HG03159 (cell line): ENCODE data around the gene CSKMT.
"Not testable (repeated sequence)": the region's sequence is repeated elsewhere in the genome, so short reads cannot be mapped to it uniquely, and the experiment has no call there.

Experiments
- ATAC-seq: cut with Tn5 transposase; IDR thresholded peaks from one replicate; pipeline ENCODE4 v1.9.1; 2021; ENCODE audit warnings: mild to moderate bottlenecking, moderate library complexity; ENCODE audit not compliant: unreplicated experiment

The CSKMT gene, protein sequence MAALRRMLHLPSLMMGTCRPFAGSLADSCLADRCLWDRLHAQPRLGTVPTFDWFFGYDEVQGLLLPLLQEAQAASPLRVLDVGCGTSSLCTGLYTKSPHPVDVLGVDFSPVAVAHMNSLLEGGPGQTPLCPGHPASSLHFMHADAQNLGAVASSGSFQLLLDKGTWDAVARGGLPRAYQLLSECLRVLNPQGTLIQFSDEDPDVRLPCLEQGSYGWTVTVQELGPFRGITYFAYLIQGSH

DNA sequence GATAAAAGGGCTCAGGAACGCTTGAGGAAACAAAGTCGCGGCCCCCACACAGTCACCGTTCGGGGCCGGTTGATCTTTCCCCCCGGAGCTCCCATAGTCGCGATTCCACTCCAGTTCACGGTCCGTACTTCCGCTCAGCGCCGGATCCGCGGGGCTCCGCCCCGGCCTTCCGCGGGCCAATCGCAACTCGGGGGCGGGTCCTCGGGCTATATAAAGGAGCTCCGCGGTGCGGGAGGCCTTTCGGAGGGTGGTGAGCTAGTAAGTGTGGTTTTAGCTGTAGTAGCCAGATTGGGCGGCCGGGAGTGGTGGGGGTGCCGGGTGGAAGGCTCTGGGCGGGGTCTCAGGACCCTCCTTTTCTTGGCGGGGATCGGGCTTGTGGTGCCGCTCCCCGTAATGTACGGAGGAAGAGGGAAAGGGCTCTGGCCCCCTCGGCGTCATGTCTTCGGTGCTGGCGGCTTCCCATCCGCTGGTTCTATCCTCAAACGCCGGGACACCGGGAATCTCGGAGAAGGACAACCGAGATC lies at the start of gene CSKMT, which contains the start of gene C11orf98:
Gene CSKMT (plus strand): TSS at position 238 of the 524 bp plus-strand sequence. CDS start 568 bp downstream, outside the sequence.
Gene C11orf98 (minus strand): TSS at position 136 of the 524 bp plus-strand sequence. CDS start 41 bp downstream, at position 95.
- peak; percentile 70 for ATAC-seq

DNA sequence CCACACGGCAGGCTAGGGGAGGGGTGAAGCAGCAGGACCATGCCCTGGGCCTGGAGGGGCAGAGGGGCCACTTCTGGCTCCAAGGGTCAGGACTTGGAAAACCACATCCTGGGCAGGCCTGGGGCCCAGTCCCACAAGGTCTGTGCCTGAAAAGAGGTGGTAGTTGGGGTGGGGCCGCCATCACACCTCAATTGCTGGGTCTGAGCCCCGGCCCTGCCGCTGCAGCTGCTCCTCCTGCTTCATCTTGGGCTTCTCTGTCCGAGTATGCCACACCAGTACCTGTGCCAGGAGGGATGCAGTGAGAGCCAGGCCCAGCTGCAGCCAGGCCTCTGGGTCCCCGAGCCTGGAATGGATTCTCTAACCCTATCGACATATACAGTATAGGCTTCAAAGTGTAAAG lies 49.6 kb upstream of the CSKMT start:
- ATAC-seq = no peak

DNA sequence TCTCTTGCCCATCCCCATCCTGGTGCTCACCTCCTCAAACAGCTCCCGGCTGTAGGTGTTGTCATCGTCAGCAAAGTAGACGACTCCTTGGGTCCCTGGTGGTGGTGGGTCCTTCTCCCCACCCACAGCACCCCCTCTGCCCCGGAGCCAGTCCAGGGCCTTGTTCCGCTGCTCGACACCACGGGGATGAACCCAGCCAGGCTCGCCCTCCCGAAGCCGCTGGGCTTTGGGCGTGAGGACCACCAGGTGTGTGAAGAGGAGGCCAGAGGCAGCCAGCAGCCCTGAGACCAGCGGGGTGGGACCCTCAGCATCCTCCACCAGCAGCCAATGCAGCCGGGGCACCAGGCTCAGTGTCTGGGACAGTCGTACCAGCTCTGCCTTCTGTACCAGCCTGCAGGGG lies 48.2 kb upstream of the CSKMT start:
- ATAC-seq = not testable (repeated sequence)

DNA sequence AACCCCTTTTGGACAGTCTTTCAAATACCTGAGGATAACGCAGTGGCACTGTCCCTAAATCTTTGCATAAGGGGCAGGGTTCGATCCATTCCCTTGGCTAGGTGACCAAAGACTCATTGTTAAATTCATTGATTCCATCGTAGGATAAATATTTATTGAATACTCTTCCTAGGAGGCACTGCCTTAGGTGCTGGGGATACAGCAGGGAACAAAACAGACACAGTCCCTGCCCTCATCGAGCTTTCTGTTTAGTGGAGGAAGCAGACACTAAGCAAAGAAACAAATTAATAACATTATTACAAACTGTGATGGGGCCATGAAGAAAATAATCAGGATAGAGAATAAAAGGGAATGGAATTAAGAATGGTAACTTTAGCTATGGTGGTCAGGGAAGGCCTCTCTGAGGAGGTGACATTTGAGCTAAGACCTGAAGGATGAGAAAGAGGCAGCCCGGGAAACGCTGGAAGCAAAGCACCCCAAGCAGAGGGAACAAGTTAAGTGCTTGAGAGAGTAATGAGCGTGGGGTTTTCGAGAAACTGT lies 44.0 kb upstream of the CSKMT start:
- ATAC-seq = no peak

DNA sequence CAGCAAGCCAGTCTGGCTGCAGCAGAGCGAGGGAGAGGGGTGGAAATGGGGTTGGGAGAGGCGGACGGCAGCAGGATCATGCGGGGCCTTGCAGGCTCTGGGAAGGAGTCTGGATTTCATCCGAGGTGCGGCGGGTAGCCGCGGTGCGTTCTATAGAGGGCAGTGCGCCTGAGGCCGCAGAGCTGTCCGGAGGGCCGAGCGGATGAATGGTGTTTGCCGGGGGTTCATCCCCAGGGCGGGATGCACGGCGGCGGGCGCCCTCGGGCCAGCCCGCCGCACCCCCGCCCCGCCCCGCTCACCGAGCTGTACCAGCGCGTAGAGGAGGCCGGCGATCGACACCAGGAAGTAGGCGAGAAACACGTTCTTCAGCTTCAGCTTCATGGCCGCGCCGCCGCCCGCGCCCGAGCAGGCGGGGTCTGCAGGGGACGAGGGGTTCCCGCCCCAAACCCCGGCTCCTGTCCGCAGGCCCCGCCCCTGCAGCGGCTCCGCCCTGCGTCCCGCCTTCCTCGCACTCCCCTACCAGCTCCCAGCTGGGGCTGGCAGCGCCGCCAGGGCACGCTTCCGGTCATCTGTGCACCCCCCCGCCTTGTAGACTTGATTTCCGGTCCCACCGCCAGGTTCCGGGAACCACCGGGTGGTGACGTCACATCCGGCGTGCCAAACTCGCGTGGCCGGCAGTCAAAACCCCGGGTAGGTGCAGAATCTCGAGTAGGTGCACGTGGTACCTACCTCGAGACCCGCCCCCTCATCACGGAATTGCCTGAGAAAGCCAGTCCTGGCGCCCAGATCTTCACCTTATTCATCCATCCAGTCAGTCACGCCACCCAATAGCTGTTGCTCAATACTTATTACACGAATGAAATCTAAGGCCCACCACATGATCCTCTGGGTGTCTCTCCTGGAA lies 43.3 kb upstream of the CSKMT start, which contains the start of gene B3GAT3:
Gene B3GAT3 (minus strand): TSS at position 420 of the 904 bp plus-strand sequence. CDS start 39 bp downstream, at position 381.
- ATAC-seq = peak; percentile 80

DNA sequence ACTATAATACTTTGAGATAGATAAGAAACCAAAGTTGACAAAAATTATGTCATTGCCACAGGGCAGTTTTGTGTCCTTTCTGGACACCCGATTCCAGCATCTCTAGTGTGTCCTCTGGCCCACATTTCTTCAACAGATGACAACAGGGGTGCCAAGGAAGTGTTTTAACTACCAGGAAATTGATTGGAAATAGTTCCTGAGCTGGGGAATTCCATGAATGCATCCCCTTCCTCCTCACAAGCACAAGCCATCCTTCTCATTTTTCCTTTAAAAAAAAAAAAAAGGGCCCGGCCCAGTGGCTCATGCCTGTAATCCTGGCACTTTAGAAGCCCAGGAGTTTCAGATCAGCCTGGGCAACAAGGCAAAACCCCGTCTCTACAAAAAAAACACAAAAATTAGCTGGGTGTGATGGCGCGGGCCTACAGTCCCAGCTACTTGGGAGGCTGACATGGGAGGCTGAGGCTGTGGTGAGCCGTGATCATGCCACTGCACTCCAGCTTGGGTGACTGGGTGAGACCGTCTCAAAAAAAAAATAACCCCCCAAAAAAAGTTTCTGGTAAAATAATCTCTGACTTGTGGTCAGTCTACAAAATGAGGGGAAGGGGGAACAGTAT lies 42.5 kb upstream of the CSKMT start:
- ATAC-seq = no peak

DNA sequence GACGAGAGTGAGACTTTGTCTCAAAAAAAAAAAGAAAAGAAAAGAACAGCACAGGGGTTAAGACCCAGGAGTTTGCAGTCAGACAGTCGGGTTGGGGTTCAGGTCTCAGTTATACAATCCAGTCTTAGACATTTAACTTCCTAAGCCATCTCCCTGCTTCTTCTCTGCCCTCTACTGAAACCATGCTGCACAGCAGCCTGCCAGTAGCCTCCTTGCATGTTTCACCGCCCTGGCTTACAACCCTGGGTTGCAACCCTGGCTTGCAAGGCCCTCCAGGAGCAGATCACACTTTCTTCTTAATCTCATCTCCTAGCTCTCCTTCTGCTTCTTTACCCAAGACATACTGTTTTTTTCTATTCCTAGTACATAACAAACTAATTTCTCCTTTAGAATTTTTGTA lies 37.4 kb upstream of the CSKMT start:
- ATAC-seq = no peak

DNA sequence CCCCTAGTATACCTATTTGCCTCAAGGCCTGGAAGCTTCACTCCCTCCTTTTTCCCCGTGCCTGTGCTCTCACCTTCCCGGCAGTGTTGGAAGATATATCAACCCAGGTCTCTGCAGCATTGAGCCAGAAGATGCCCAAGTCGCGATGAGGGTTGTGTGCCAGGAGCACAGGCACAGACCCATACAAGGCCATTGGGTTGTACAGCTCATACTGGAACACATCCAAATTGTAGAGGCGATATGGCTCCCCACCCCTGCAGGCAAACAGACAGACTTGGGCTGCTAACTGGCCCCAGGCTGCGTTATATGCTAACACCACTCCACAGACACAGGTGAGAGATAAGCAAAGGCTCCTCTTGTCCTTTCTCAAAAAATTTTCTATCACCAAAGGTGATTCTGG lies 32.6 kb upstream of the CSKMT start:
- ATAC-seq = no peak

DNA sequence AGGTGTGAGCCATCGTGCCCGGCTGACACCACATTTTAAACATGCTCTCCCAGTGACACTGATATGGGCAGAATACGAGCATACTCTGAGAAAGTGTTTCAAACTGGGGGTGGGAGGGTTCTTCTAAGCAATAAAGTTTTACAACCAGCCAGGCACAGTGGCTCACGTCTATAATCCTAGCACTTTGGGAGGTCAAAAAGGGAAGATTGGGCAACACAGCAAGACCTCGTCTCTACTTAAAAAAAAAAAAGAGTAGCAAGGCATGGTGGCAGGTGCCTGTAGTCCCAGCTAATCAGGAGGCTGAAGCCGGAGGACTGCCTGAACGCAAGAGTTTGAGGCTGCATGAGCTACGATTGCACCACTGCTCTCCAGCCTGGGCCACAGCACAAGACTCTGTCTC lies 20.9 kb upstream of the CSKMT start:
- ATAC-seq = no peak

DNA sequence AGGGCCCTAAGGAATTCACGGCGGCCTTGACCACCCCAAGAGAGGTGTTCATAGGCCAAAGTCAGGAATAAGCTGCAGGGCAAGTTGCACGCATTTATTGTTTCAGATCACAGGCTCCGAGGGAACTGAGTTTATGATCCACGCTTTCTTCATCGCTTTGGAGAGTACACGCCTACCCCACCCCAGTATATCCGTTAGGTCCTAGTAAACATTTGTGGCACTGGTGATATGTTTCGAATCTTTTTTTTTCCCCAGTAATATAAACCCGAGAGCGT lies 19.5 kb upstream of the CSKMT start:
- ATAC-seq = no peak

DNA sequence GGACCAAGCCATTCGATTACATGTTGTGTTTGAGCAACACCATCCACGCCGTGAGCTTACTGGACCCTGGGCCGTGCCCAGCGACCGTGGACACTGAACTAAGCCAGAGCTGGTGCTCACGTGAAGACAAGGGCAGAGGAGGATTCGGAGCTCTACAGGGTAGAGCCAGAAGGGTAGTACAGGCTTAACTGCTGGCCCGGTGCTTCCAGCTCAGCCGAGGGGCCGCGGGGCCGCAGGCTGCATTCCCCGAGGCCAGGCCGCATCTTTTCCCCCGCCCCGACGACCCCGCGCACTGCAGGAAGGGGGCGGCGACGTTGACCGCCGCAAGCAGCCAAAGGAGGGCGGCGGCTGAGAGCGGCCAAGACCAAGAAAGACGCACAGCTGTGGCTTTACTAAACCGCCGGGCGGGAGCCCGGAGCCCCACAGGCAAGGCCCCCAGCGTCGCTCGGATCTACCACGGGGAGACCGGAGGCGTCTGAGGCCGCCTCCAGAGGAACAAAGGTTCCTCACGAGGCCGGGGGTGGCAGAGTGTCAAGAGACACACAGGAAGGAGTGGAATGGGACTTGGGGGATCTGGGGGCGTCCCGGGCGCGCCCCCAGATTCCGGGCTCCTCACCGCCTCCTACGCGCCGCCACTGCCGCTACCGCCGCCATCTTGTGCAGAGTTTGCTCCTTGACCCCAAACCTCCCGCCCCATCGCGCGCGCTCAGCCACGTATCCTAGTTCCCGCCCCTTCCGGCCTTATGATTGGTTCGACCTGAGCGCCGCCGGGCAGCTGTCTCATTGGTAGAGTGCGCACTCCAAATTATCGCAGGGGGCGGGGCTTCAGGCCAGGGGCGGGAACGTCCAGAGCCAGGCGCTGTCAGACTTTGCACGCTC lies 18.9 kb upstream of the CSKMT start, which contains the start of gene GANAB:
Gene GANAB (minus strand): TSS at position 668 of the 879 bp plus-strand sequence. CDS start 14 bp downstream, at position 654.
- ATAC-seq = peak; percentile 92

DNA sequence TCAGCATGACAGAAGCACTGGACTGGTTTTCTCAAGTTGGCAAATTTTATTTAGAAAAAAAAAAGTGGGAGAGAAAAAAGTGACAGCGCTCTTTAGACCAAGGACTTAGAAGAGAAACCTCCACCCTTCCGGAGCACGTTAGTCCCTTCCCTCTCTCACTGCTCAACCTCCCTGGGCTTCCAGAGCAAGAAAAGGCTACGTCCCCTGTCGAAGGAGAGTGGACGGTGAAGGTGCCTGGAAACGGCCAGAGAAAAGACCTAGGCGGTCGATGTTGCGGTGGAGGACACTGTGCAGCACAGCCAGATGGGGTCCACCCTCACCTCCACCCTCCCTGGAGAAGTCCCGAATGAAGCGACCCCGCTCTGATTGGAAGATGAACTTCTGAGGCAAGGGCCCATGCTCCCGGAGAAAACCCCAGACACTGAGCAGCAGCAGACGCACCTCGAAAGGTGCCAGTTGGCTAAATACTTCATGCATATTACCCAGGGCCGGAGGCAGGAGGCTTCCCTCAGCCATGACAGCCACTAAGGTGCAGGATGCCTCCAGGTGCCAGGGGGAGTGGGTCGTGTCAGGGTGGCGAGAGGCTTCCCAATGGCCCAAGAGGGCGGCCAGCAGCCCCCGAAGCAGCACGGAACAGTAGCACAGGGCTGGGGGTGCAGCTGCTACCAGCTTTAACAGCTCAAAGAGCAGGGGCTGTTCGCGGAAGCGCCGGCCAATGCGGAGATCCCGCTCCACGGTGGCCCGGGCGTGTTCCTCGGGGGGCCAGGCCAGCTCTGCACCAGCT lies 18.1 kb upstream of the CSKMT start:
- peak; percentile 3 for ATAC-seq

DNA sequence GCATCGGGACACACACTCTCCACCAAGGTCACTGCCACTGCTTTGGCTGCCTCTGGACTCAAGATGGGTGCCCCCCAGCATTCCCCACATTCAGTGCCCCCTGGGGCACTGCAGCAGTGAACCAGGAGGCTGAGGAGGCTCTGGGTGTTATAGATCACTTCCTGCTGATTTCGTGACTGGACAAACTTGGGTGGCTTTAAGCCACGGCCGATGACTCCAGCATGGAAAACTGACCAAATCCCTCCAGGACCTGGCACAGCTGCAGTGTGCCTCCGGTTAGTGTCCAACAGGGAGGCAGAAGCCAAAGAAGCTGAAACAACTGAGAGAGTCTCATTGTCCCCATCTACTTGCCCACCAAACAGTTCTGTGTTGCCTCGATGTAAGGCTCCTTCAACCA lies 17.5 kb upstream of the CSKMT start:
- ATAC-seq = no peak

DNA sequence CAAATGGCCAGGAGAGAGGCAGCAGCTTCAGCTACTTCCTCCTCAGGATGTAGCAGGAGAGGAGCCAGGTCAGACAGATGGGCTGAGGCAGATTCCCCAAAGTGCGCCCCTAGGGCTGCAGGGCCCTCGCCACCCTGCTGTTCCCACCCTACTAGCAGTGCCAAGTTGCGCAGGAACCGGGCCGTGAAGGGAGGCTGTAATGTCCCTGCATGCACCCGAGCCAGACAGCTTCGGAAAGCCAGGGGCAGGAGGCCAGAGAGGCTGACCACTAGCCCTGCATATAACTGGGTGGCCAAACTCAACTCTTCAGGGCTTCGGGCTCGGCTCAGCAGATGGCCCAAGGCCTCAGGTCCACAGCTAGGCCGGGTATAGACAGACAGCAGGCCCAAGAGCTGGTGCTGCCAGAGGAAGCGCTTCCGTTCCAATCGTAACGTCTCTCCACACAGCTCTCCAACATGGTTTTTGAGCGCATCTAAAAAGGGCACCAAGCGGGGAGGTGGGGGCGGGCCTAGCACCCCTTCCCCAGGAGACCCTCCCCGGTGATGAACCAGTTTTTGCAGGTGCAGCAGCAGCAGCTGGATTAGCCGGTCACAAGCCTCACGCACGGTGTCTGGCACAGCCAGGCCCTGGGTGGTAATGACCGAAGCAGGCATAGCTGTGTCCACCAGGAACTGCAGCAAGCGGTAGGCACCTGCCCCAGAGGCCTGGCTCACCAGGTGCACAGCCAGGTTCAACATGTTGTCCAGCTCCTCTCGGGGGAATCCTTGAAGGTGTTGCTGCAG lies 16.7 kb upstream of the CSKMT start:
- no peak for ATAC-seq

DNA sequence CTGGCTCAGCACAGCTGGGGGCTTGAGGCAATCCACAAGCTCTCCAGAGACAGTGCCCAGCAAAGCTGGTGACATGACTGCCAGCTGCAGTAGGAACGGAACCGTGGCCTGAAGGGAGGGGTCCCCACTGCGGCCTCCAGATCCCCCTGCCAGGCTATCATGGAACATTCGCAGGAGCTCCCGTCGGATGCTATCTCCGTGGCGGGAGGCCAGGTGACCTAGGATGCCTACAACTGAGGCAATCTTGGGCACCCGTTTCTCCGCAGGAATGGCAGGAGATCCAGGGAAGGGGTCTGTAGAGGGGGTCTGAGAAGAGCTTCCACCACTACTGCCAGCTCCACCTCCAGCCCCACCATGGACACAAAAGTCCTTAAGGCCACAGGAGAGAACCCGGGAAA lies 16.1 kb upstream of the CSKMT start:
- no peak for ATAC-seq

DNA sequence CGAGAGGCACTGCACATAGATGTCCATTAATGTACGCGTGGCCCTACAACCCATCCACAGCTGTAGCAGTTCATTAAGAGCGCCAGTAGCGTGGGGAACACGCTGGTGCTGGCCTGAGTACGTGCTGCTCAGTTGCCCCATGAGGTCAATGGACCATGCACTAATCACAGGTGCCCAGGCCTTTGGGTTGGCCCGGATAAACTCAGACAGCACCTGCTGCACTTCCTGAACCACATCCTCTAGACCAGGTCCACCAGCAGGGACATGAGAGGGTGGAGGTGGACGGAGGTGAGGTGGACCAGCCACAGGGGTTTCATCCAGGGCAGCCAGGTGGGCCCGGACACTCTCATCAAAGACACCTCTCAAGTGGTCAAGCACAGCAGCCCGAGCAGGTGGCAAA lies 15.6 kb upstream of the CSKMT start:
- no peak for ATAC-seq

DNA sequence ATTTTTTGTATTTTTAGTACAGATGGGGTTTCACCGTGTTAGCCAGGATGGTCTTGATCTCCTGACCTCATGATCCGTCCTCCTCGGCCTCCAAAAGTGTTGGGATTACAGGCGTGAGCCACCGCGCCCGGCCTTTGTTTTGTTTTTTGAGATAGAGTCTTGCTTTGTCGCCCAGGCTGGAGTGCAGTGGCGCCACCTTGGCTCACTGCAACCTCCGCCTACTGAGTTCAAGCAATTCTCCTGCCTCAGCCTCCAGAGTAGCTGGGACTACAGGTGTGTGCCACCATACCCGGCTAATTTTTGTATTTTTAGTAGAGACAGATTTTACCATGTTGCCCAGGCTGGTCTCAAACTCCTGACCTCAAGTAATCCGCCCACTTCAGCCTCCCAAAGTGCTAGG lies 14.8 kb upstream of the CSKMT start:
- not testable (repeated sequence) for ATAC-seq

DNA sequence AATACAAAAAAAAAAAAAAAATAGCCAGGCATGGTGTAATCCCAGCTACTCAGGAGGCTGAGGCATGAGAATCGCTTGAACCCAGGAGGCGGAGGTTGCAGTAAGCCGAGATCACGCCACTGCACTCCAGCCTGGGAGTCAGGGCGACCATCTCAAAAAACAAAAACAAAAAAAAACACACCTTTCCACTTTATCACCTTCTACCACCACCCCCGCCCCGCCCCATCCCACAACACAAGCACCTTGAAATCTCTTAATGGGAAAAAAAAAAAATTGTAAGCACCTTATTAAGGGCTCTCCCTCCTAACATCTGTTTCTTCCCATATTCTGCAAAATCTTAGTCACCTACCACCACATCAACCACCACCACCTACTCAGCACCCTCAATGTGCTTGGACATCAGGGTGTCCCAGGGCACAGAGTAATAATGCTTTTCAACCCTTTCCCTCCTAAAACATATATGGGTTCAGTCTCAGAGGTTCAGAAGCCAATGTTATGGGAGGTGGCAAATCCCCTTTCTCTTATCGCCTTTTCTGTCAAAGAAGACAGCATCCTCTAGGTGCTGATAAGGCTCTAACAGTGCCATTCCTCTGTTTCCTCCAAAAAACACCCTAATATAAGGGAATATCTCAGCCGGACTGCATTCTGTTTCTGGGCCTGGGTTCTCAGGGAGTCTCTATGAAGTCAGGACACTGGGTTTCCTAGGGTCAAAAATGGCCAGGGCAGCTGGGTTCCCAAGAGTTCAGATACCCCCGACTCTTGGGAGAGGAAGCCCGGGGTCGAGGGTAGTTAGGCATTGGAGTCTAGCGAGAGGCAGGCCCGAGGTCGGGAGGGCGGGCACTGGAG lies 12.7 kb upstream of the CSKMT start:
- no peak for ATAC-seq
